AG08396 (cell line): ENCODE measurements around the gene SPOP.
"Not testable (repeated sequence)": the region's sequence is repeated elsewhere in the genome, so short reads cannot be mapped to it uniquely, and the experiment has no call there.

Source experiments
- DNase-seq: peaks from one replicate; pipeline ENCODE4 v3.0.0; 2012; ENCODE audit warnings: low spot score, mixed read lengths

Gene SPOP

DNA sequence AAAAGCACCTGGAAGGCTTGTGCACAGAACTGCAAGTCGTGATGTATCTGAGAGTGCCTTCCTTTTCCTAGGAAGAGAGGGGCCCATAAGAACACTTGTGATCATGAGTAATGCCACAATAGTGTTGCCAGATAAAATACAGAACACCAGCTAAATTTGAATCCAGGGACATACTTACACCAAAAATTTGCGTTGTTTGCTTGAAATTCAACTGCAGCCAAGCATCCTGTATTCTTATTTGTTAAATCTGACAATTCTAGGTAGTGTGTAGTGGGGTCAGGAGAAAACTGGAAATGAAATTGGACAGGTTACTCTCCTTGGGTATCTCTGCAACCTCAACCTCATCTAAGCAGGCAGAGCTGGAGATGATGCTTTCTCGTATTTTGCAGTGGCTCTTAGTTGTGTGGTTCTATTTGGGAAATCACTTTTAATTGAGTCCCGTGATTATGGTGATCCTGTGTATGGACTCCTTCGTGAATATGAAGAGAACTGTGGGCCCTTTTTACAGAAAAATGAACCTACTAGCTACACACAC lies 17.9 kb upstream of the SPOP start:
- DNase-seq = no peak

DNA sequence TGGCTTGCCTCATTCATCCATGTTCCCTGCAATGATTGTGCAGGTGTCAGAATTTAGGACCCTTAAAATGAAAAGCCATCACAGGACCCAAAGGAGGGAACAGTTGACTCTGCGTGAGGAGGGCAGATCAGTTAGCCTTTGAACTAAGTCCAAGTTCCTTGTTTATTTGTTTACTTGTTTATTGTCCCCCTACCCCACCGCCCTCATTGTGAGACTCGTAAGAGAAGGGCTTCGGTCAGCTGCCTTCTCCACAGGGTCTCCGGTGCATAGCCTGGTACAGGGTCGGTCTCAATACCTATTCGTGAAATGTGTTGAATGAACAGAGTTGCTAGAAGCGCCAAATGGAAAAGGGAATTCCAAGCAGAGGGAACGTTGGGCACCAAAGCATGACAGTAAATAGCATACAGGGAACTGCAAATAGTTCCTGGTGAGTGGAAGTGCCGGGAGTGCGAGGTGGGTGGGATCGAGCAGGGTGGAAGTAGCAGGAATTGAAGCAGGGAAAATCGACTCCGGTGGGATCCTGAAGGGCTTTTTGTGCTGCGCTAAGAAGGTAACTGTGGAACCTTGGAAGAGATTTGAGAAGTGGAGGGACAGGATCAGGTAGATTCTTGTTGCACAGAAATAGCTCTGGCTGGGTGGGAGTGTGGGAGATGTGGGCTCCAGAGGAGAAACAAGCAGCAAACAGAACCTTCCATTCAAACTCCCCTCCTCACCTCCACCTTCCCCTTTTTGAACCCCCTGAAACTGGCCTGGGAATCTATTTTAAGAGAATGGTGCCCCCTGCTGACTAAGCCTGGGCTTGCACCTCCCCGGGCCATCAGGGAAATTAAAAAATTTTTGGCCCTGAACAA lies 17.2 kb upstream of the SPOP start:
- peak; percentile 39 for DNase-seq

DNA sequence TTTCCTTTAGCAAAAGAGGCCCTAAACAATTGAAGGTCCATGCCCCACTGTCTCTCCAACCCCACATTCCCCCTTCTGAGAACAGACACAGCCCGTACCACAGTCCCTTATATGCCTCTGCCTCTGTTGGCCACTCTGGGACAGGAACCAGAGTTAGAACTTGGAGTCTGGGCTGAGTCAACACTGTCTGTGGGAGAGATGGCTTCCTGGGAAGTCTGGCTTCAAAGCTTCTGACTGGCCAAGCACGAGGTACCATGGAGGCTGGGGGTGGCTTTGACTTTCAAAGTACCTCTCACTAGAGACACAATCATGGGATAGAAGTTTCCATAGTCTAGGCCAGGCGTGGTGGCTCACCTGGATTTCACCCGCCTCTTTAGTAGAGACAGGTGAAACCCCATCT lies 14.9 kb upstream of the SPOP start:
- DNase-seq = no peak

DNA sequence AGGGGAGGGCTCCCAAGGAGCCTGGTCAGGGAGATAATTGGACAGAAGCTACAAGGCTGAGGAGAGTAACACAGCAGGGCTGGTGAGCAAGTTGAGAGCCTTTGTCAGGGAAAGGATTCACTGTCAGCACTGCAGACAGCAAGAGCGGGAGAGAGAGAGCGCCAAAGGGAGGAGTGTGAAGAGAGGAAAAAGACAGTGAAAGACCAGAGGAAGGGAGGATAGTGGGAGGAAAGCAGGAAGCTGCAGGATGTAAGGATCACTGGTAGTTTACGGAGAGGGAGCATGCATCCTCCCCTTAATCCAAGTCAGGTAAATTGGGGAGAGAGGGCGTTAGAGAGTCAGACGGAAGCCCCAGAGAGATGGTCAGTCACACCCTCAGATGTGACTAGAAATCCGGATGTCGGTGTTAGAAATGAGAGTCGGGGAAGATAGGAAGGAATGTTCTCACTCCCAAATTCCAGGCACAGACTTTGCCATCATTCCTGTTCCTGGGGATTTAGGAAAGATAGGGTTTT lies 13.8 kb upstream of the SPOP start:
- no peak for DNase-seq

DNA sequence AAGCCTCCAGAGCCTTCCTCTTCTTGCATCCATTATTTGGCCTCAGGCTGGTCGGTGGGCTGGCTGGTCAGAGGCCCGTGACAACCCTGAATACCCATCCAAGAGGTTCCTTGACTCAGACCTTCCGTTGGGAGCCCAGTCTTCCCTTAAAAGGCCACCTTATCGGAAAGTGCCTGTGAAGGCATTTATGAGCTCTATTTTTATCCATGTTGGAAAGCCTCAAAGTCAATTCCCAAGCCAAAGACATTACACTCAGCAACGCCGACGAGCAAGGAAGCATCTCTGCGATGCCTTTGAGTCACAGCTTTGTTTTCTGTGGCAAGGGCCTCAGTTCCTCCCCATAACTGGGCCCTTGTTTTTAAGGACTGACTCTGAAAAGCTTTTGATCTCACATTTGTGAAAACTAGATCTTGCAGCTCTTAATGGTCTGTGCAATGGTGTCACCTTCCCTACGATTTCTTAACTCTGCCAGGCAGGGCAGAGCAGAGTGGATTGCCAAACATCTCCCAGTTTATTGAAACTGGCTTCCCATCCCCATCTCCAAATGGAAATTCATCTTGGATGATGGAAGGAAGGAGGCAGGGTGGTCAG lies 13.3 kb upstream of the SPOP start:
- DNase-seq = peak; percentile 27

DNA sequence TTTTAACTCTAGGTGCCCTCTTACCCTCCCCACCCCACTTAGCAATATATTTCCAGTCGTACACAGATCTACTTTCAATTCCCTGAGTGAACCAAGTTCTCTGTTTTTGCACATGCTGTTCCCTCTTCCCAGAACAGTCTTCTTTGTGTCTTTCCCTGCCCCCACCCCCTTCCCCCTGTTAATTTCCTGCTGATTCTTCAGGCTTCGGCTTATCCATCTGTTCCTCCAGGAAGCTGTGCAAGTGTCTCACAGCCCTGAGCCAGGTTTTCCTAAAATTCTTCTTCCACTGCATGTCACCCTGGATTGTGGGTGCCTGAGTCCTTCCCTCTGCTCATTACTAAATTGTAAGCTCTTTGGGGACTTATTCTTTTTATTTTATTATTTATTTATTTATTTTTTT lies 12.4 kb upstream of the SPOP start:
- DNase-seq = no peak

DNA sequence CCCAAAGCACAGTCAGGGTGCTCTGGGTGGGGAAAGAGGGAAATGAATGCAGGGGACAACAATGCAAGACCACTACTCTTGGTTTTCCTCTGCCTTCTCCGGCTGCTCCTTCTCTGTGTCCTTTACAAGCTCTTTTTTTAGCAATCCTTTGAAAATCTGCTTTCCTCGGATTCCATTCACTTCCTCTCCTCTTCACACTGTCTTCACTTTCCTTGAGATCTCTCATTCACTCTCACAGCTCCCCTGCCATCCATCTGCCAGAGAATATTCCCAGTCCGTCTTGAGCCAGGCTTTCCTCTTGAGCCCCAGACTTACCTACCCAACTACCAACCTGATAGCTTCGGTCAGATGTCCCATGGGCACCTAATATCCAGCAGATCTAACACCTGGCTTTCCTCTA lies 11.0 kb upstream of the SPOP start:
- DNase-seq = no peak

DNA sequence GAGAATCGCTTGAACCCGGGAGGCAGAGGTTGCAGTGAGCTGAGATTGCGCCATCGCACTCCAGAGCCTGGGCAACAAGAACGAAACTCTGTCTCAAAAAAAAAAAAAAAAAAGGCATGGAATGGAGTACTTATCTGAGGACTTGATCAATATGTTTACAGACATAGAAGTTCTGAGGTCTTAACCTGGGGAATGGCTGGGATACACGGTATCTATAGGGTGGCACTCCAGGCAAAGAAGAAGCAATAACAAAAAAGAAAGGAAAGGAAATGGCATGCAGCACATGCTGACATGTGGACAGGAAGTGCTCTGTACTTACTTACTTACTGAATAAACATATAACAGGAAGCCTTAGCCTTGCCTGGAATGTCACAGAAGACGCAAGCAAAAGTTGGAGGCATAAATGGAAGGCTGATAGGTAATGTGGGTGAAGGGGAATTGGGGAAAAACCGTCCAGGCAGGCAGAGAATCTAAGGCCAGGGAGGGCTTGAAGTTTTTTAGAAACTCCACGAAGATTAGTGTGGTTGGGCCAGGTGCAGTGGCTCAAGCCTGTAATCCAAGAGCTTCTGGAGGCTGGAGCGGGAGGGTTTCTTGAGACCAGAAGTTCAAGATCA lies 10.1 kb upstream of the SPOP start:
- DNase-seq = no peak

DNA sequence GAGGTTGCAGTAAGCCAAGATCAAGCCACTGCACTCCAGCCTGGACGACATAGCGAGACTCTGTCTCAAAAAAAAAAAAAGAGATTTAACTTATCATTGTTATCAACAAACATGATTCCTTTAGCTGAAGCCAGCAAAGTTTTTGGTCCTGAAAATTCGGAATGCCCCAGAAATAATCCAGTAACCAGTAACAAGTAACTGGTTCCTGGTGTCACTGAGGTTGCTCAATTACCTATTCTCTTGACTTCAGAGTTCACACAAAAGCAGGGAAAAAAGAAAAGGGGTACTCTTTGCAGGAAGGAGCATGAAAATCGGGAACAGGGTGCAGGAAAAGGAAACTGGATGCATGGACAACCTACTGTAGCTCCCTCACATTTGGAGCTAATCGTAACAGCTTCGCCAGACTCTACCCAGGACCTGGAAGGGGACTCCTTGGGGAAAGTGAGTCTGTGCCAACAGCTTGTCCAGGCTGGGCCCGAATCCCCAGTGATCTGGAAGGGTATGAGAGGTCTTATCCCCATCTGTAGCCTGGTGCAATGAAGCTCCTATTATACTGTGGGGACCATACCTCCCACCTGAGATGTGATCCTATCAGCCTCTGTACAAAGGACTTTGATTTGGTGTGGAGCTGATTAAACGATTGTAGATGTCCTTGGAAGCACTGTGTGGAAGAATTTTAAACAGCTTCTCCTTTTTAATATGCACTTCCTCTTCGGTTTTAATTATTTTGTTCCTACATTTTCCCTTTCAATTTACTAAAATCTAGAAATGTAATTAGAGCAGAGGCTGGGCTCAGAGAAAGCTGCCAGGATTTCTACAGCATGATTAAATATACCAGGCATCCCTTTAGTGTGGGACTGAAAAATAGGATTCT lies 3.4 kb upstream of the SPOP start:
- DNase-seq = no peak

DNA sequence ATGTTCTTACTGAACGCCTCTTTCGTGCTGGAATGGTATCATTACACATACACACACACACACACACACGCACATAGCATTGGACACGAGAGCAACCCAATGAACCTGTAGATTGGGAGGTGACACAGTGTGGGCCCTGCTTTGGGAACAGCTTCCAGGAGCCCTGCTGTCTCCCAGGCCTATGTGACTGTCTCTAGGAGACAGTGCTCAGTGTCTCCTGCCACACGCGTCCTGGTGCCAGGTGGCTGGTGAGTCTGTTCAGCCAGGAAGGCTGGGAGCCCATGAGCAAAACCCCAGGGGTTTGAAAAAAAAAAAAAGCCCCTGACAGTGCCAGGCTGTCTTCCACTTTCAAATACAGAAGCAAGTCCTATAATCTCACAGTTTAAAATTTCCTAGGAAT lies 2.4 kb upstream of the SPOP start:
- DNase-seq = no peak

DNA sequence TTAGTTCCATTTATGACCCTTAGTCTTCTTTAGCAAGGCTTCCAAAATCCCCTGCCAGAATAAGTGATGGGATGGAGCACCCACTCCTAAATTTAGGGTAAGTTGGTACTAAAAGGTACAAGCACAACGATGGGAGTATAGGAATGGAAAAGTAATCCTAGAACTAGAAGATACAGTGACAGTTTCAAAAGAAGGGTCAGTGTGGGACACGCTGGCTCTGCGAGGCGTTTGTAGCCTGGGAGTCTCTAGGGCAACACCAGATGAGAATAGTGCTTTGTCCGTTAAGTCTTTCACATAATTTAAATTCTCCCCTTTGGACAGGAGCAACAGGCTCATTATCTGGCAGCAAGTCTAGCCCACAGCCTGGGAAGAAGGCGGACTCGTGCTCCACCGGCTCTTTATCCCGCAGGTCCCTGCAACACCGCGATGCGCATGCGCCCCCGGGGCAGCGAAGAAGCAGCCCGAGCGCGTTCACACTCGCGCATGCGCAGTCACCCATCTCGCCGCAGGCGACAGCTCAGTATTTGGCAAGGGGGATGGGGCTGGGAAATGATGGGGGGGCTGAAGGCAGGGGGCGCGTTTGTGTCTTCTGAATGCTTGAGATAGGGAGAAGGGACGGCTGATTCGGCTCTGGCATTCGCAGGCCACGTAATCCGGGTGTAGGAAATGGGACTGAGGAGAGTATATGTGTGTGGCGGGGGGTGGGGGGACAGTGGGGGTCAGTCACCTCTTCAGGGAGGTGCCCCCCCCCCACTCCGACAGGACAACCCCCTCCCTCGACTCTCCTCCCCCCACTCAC lies 564 bp downstream of the SPOP start:
- DNase-seq = peak; percentile 99

DNA sequence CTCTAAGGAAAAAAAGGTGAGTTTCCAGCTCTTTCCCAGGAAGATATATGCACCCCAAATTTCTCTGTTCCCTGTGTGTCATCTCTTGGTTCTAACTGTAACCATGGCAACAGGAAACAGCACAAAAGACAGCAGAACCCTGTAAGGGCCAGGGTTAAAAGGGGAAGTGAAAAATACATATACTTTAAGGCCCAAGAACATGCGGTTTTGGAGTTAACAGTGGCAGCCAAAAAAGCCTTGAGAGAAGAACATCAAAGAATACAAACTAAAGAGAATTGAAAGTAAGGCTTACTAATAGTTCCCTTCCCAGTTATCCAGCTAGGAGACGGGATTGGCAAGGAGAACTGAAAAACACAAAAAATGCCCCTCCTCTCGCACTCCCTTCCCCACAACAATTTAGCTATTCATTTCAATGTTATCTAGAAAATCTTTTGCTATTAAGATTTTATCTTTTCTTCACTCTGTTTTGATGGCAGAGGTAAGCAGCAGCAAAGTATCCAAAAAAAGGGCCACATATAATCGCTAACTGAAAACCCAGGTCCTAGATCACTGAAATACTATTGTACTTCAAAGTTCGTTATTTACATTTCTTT lies 1.5 kb downstream of the SPOP start:
- DNase-seq = peak; percentile 33

DNA sequence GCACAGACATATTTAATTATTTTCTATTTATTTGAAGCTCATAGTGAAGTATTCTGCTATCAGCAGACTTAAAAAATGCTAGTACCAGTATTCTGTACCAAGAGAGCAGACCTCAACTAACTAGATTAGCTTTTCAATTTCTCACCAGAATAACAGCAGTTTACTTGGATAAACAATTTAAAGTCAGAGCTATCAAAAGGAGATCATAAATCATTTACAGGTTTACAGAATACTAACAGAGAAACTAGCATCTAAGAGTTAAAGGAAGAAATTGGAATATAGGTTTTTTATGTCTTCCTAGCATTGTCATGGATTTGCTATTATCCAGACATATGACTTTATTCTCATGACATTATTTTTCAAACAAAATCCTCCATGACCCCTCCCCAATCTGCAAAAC lies 3.4 kb downstream of the SPOP start:
- no peak for DNase-seq

DNA sequence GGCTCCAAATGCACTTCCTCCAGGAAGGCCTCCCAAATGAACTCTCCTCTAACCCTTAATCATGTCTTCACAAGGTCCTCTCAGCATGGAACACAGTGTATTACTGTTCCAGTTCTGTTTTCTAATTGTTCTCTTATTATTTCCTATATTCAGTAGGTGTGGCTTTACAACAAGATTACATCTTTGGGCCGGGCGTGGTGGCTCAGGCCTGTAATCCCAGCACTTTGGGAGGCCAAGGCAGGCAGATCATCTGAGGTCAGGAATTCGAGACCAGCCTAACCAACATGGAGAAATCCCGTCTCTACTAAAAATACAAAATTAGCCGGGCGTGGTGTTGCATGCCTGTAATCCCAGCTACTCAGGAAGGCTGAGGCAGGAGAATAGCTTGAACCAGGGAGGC lies 4.2 kb downstream of the SPOP start:
- not testable (repeated sequence) for DNase-seq

DNA sequence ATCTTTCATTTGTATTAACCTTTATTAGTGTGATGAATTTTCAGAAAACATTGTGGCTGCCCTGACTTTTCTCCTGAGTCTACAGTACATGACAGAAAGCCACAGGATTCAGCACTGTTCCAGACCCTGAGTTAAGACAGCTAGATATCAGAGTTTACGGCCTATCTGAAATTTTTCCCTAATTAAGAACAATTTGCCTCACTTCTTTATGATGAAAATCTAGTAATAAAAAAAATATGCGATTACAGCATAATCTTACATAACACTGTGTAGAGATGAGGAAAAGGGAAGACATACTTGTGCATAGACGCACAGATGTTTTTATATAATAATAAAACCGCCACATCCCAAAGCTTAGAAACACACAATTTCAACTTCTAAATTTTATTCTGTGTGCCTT lies 7.3 kb downstream of the SPOP start:
- DNase-seq = no peak

DNA sequence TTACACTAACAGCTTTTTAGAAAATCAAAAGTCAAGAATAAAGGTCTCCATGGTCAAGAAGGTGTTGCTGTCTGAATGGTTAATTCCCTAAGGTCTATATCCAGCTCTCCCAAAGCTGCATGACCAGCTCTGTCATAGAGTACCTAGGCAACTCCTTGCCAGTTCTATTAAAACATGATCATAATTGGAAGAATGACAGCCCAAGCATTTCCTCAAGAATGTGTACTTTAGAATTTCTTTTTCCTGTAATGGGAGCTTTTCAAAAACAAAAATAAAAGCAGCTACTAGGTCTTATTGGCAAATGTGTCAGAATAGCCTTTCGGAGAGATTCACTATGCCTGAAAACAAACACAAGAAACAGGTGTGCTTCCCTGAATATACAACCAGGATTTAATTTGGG lies 7.9 kb downstream of the SPOP start:
- no peak for DNase-seq

DNA sequence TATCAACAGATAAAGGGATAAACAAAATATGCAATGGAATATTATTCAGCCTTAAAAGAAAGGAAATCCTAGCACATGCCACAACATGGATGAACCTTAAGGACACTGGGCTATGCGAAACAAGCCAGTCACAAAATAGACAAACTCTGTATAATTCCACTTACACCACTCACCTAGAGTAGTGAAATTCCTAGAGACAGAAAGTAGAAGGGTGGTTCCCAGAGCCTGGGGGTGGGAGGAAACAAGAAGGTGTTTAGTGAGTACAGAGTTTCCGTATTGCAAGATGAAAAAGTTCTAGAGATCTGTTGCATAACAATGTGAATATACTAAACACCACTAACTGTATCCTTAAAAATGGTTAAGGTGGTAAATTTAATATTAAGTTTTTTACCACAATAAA lies 10.0 kb downstream of the SPOP start:
- no peak for DNase-seq

DNA sequence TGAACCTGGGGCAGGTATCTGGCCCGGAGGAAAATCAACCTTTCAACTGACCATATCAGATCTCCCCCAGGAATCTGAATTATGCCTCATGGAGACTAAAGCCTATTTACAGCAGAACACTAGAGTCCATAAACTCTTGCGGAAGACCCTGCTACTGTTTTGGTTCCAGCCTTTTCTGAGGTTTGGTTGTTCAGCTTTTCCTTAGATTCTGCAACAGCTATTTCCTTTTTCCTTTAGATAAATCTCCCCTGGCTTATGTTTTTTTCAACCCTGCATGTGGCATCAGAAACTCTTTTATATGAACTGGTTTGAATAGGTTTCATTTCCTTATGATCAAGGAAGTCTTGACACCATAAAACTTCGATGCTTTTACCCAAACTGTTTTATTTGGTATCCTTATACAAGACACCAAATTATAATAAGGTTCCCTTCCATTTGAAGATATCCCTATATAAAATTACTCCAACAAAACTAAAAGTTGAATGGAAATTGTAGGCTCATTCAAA lies 13.1 kb downstream of the SPOP start:
- DNase-seq = no peak

DNA sequence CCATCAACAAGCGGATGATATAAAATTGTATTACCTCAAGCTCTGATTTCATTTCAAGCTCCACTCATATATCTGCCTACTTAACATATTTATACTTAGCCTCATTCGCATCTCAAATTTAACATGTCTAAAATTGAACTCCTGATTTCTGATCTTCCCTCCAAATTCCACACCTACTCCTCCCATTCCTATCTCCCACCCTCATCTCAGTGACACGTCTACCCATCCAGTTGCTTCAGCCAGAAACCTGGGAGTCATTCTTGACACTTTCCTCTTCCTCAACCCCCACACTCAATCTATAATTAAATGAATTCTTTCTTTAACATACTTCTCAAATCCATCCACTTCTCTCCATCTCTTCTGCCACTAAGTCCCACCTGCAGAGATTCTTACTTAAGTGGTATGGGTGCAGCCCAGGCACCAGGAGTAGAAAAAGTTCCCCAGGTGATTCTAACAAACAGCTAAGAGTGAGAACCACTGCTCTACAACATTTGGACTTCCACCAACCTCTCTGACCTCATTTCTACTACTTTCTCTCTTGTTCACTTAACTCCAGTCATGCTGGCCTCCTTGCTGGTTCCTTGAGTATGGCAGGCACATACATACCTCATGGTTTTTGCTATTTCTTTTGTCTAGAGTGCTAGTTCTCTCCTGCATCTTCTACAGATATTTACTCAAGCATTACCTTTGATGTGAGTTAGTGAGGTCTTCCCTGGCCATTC lies 18.1 kb downstream of the SPOP start:
- DNase-seq = no peak

DNA sequence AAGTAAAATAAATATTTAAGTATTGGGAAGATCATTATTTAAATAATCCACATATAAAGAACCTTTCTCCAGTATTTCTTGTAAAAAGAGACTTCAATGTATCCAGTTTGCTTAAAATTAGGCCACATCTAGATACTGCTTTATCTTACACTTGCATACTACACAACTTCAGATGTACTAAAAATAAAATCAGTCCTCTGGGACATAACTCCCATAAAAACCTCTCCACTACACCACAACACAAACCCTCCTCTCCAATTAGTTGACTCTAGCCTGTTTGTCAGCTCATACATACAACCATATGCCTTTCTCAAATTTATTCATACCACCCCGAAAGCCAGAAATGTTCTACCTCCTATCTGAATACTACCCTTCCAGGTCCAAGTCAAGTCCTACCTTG lies 21.6 kb downstream of the SPOP start:
- no peak for DNase-seq
